Measurements from ENCODE around the gene SLC15A3. TPM values are rescaled to one million over a fixed set of nuclear protein-coding genes. Genes with fewer than 3 reads are reported as not detected.

The SLC15A3 gene
- total RNA-seq, 1 donor from 2014 or later = 10.4 TPM

DNA sequence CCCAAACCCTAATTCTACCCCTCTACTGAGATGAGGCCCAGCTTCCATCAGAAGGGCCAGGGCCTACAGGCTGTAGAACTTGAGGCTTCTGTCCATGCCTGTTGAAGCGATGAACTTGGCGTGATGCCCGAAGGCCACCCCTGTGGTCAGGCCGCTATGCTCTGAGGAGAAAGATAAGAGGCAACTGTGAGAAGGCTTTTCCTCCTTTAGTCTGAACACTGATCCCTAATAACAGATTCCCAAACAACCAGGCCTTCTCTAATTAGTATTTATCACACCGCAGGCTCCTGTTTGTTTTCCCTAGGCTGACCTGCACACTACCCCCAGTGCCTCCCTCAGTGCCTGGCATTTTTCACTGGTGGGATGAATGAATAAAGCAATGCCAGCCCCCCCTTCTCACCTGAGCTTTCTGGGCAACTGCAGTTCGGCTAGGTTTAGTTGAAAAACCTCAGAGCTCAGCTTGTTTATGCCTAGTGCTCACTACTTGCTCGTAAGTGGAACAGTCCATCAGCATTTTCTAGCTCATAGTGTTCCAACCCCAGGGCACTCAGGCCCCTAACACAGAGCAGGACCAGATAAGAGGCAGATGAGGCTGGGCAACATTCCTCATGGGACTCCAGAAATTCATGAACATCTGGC is 60.8 kb downstream of the SLC15A3 start:
- Mint-ChIP-seq H3K27ac (ENCODE audit: unreplicated experiment) (no peak overlapping the region), H3K27me3 (ENCODE audit: low read depth) (no peaks in the 10 kb centered on the region), H3K4me1 (no peaks in the 10 kb centered on the region), H3K36me3 (ENCODE audit: low read depth) (peaks cover 32% of the 10 kb centered on the region), H3K9me3 (no peaks in the 10 kb centered on the region), H3K4me3 (no peak overlapping the region)
- no peak for TF ChIP-seq CTCF (conservative IDR thresholded peaks at IDR 0.05)
- no peak for DNase-seq (ENCODE audit: low read depth, low spot score)

DNA sequence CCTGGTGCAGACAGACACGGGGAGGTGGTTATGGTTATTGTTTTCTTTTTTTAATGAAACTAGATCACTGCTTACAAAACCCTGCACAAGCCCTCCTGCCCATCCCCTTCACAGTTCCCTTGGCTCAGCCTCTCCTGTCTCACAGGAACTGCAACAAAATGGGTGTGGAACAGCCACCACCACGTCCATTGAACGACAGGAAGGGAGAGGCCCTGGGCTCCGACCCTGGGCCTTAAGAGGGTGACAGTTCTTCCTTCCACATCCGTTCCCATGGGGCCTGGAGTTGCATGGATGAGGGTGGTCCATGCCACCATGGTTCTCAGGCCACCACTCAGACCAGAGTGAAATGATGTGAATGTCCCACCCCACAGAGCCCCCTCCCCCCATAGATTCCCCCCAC is 61.3 kb downstream of the SLC15A3 start:
- Mint-ChIP-seq H3K27me3 (ENCODE audit: low read depth) (no peaks in the 10 kb centered on the region), H3K4me1 (no peaks in the 10 kb centered on the region), H3K4me3 (no peak overlapping the region), H3K27ac (ENCODE audit: unreplicated experiment) (no peak overlapping the region), H3K36me3 (ENCODE audit: low read depth) (peaks cover 30% of the 10 kb centered on the region), H3K9me3 (no peaks in the 10 kb centered on the region)
- DNase-seq (ENCODE audit: low read depth, low spot score) = no peak
- no peak for TF ChIP-seq CTCF (conservative IDR thresholded peaks at IDR 0.05)

DNA sequence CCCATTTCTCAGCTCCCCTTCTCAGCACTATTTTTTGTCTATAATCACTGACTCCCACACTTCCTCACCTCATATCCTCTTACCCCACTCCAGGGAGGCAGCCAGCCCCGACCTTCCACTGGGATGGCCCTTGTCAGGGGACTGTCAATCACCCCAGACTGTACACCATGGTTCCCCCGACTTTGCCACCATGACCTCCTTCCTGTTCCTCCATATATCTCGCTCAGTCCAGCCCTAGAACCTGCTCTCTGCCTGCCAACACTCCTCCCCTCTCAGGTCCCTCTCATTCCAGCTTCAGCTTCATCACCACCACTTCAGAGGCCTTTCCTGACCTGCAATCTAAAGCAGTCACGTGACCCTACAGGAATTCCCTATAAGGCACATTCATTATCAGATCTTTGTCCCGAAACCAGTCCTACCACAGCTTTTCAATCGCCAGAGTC is 62.1 kb downstream of the SLC15A3 start:
- no peak for DNase-seq (ENCODE audit: low read depth, low spot score)
- no peak for TF ChIP-seq CTCF (conservative IDR thresholded peaks at IDR 0.05)
- H3K27me3 Mint-ChIP-seq (ENCODE audit: low read depth) = no peaks in the 10 kb centered on the region
- H3K4me1 Mint-ChIP-seq = no peaks in the 10 kb centered on the region
- H3K9me3 Mint-ChIP-seq = no peaks in the 10 kb centered on the region
- no peak overlapping the region for H3K4me3 Mint-ChIP-seq
- H3K27ac Mint-ChIP-seq (ENCODE audit: unreplicated experiment) = peak overlapping the region; percentile 72
- peaks cover 30% of the 10 kb centered on the region for H3K36me3 Mint-ChIP-seq (ENCODE audit: low read depth)

GRCh38 chr11:60887556-60887955 is 64.4 kb downstream of the SLC15A3 start:
- peaks cover 29% of the 10 kb centered on the region for H3K36me3 Mint-ChIP-seq (ENCODE audit: low read depth)
- no peak for DNase-seq (ENCODE audit: low read depth, low spot score)
- H3K9me3 Mint-ChIP-seq = no peaks in the 10 kb centered on the region
- no peak overlapping the region for H3K4me3 Mint-ChIP-seq
- no peaks in the 10 kb centered on the region for H3K27me3 Mint-ChIP-seq (ENCODE audit: low read depth)
- TF ChIP-seq CTCF (conservative IDR thresholded peaks at IDR 0.05) = peak; percentile 59
- H3K4me1 Mint-ChIP-seq = no peaks in the 10 kb centered on the region
- no peak overlapping the region for H3K27ac Mint-ChIP-seq (ENCODE audit: unreplicated experiment)

Other genes with a start within 250 kb of the SLC15A3 start
- not detected in 2 replicates for gene MS4A18, start 227.5 kb downstream of the SLC15A3 start, total RNA-seq
- not detected in 2 replicates for gene MS4A15, start 195.3 kb downstream of the SLC15A3 start, total RNA-seq
- not detected in 2 replicates for gene MS4A10, start 166.8 kb downstream of the SLC15A3 start, total RNA-seq
- gene CCDC86, start 110.1 kb downstream of the SLC15A3 start, total RNA-seq = 41.6 and 44.3 TPM in 2 replicates
- 0.16 and 0.32 TPM in 2 replicates for gene PTGDR2, start 96.2 kb downstream of the SLC15A3 start, total RNA-seq
- gene ZP1, start 84.6 kb downstream of the SLC15A3 start, total RNA-seq = not detected in 2 replicates
- gene PRPF19, start 45.6 kb downstream of the SLC15A3 start, total RNA-seq = 183 and 189 TPM in 2 replicates
- gene TMEM109, start 38.0 kb downstream of the SLC15A3 start, total RNA-seq = 64.4 and 65.6 TPM in 2 replicates
- 195 and 216 TPM in 2 replicates for gene TMEM132A, start 27.7 kb downstream of the SLC15A3 start, total RNA-seq
- gene CD6, start 19.5 kb upstream of the SLC15A3 start, total RNA-seq = 0.30 and 0.39 TPM in 2 replicates
- not detected in 2 replicates for gene CD5, start 150.3 kb upstream of the SLC15A3 start, total RNA-seq
- gene VPS37C, start 209.2 kb upstream of the SLC15A3 start, total RNA-seq = 25.8 and 26.0 TPM in 2 replicates

Measured in neural crest cell (in vitro differentiated cells).